ENCODE data around the gene ALDH9A1.

DNA sequence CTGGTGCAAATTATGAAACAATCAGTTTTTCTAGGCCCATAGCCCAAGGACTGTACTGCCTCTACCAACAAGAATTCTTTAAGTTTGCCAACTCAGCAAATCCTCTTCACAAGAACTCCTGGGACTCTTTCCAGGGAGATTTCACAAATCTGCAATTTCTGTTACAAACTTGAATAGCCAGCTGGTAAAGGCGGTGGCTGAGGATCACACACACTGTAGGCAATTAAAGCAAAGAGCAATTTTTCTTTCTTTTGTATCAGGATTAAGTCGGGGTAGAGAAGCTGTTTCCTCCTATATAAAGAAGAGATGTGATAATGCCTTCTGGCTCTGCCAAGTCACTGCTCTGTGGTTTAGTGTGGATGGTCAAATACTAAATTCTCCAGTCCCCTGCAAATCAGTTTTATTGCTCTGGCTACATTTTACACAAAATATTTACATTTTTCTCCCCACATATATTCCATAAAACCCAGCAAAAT, 1.7 kb downstream of the ALDH9A1 start:
- TF ChIP-seq YY1 (IDR thresholded peaks at IDR 0.05; ENCODE audit: low read depth) (no peak), EP300 (IDR thresholded peaks at IDR 0.05; ENCODE audit: borderline replicate concordance) (no peak), EGR1 (IDR thresholded peaks at IDR 0.05) (no peak), TAF1 (IDR thresholded peaks at IDR 0.05; ENCODE audit: low read depth) (no peak), RAD21 (IDR thresholded peaks at IDR 0.05; ENCODE audit: low read depth) (no peak), FOXM1 (IDR thresholded peaks at IDR 0.05; ENCODE audit: borderline replicate concordance, low read depth) (no peak), CEBPB (IDR thresholded peaks at IDR 0.05) (no peak), USF1 (IDR thresholded peaks at IDR 0.05) (no peak), REST (IDR thresholded peaks at IDR 0.05; ENCODE audit: low read depth) (no peak), MAX (IDR thresholded peaks at IDR 0.05) (no peak), CREB1 (IDR thresholded peaks at IDR 0.05; ENCODE audit: low read depth) (no peak), TEAD4 (IDR thresholded peaks at IDR 0.05) (no peak), TCF12 (IDR thresholded peaks at IDR 0.05; ENCODE audit: low read depth) (no peak), NFIC (IDR thresholded peaks at IDR 0.05) (no peak)

Data from Ishikawa (cell line).